HG02798 (cell line): ENCODE data around the gene LYRM1.
A peak's percentile ranks its signal among the peaks of the same experiment; 100 is the strongest.

Source experiments
- ATAC-seq: cut with Tn5 transposase; IDR thresholded peaks from one replicate; pipeline ENCODE4 v1.9.1; 2021; ENCODE audit warnings: mild to moderate bottlenecking; ENCODE audit not compliant: unreplicated experiment, poor library complexity

LYRM1 gene

DNA sequence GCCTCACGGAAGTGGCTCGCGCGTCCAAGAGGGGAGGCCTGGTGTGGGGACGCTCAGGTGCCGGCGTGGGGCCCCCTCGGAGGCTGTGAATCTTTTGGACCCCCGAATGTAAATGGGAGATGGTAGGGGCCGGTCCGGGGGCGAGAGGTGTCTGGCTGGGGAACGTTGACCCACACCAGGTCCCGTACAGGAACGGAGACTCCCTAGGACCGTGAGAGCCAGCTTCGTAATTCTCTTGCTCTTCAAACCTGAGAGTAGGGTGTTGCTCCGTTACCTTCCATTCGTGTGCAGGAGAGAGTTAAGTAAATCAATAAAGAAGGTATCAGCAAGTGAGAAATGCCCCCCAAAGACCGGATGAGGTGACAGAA lies 481 bp downstream of the LYRM1 start:
- no peak for ATAC-seq

DNA sequence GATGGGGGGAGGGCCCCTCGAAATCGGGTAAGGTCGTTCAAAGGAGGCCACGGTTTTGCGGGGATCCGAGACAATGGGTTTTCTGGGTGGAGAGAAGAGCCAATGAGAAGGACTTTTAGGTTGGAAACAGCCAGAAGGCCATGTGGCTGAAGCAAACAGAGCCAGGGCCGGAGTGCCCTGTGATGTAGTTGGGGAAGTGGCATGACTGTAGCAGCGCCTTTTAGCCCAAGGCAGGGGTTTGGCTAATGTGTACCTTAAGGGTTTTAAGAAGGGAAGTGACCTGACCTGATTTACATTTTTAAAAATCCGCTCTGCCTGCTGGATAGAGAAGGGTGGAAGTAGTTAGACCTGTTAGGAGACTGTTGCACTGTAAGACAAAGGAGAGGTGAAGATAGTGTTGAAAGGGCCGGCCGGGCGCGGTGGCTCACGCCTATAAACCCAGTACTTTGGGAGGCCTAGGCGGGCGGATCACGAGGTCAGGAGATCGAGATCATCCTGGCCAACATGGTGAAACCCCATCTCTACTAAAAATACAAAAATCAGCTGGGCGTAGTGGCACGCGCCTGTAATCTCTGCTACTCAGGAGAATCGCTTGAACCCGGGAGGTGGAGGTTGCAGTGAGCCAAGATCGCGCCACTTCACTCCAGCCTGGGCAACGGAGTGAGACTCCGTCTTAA lies 1.0 kb downstream of the LYRM1 start:
- ATAC-seq: no peak

DNA sequence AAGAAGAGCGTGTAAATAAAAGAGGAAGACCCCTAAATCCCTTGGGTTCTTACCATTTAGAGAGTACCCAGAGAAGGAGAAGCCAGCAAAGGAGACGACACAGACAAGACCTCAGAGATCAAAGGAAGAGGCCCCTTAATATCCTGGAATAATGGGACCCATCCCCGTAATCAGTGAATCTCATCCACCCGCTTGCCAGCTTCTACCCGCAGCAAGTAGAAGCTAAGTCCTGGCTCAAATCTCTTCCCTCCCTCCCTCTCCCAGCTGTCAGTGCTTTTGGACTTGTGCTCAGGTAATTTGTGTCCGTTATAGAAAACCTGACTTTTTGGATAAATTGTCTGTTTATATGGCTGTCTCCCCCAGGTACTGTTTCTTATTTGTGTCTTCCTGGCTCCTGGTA lies 1.9 kb downstream of the LYRM1 start:
- ATAC-seq: no peak

DNA sequence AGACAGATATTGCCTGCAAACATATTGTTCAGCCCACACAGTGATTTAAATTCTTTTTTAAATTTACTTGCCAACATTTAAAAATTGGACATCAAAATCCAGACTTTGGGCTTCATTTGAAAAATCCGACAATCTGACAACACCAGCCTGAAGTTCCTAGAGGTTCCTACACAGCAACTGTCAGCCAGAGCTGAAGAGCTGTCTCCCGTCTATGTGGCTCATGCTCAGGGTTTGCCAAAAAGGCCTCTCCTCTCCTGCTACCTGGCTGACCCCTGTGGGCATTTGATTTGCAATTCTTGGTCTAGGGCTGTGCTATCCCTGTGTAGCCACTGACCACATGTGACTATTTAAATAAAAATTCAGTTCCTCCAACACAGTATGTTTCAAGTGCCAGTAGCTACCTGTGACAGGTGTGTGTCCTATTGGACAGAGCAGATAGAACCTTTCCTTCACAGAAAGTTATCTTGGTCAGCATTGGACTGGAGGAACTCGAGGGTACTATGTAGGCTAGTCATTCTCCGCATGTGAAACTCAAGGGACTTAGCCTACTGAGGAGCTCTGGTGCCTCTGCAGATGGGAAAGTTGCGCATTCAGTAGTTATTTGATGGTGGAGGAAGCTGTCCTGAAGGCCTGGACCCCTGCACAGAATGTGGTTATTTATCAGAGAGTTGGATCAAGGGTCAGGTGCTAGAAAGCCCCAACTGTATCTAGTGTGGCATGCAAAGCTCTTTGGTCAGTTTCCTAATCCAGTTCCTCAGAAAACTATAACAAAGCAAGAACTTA lies 2.7 kb downstream of the LYRM1 start:
- ATAC-seq: no peak

DNA sequence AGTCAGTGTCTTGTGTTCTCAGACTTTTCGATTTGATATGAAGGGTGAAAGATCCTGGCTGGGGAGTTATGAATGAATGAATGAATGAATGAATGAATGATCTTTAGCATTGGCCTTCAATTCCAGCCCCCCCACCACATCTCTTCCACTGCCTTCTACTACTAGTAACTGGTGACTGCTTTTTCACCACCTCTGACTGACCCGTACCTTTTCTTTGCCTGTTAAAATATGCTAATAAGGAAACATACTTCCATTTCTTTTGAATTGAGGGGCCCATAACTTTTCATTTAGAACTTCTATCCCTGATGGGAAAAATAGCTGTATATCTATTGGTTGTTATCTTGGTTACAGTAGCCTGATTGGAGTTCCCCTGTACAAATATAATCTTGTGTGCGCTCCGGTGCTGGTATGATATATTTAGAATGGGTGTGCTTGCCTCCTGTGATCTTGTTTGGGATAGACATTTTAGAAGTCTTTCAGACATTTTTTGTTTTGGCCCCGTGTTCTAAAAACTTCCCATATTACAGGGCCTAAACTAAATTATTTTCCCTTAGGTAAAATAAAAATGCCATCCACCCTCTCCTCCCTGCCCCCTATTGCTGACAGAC lies 3.4 kb downstream of the LYRM1 start:
- no peak for ATAC-seq

DNA sequence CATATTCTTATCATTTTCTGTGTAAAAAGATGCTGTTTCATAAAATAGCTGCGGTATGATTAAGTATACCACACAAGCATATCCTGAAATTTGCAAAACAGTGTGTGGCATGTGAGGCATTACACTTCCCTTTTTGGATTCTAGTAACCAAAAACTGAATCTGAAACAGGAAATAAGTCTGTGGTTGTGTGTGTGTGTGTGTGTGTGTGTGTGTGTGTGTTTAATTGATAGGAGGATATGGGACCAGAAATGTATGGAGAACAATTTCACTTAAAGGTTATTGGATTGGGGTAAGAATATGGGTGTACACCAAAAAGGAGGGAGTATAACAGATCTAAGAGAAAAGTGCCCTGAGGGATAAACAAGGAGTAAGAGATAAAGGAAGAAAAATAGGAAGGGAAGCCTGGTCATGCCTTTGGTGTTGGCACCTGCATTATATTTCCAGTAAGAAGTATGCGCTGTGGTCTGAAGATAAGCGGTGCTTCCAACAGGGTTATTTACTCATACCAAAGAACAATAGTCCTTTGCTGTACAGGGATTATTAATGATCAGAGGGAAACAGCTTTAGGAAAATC lies 4.0 kb downstream of the LYRM1 start:
- no peak for ATAC-seq

DNA sequence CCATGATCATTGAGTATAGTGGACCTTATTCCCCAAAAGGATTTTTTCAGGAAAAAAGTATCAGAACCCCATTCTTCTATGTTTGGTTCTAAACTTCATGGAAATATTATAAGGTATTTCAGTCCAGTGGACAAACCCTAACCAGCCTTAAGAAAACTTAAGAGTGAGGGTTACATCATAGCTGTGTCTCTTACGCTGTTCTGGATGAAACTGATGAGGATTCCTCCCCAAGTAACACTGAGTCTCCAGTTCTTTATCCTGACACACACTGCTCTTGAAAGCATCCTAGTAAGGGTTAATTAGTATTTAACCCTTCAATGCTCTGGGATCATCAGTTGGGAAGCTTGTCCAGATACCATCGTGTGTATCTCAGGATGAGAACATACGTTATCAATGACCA lies 5.0 kb downstream of the LYRM1 start:
- no peak for ATAC-seq

DNA sequence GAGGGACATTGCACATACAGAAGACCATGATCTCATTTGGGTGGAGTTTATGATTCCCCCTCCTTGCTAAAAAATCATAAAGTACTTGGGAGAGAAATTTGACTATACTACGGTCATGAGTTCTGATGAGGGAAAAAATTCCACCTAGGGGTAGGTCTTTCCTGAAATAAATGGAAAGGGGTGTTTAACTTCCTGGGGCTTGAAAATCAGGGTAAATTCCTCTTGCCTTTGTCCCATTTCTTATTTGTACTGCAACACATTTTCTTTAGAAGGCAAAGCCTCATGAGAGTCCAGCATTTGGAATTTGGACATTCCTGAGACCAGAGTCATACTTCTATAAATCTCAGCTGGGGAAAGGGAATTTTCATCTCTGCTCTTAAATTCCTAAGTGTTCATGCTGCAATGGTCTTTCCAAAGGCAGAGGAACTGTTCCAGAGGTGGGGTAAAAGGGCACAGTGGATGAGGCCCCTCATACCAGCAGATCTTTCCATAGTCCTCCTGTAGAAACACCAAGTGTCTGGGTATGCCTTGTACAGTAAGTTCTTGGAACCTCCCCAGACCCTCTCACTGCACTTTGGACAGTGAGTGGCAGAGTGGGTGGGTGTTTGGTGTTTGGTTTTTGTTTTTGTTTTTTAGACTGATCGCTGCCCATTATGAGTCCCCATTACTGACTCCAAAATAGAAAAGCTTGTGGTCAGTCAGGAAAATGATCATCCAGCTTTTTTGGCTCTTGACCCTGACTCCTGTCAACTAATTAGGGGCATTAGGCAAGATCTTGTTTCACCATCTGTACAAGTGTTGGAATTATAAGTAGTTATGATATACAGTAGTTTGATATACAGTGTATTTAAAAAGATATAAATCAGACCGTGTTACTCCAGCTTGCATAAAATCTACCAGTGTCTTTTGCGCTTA lies 6.0 kb downstream of the LYRM1 start:
- no peak for ATAC-seq

DNA sequence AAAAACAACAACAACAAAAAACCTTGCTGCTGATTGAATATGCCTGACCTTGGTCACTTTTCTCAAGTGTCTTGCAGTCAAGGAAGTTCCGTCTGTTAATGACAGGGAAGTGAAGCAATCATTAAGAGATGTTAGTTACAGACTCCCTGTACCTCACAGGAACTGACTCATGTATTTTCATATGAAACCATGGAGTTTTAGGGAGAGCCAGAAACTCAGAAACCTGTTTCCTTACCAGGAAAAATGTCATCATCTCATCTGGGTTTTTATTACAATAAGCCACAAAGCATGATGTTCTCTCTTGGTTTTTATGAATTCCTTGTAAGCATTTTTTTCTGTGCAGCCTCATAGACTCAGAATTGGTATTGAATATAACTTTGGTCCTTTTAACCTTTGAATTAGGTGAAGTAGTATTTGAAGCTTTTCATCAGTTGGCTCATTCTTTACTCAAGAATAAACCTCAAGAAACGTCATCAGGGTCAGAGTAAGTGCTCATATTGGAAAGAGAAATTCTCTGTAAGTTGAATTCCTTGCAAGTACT lies 10.3 kb downstream of the LYRM1 start:
- no peak for ATAC-seq

DNA sequence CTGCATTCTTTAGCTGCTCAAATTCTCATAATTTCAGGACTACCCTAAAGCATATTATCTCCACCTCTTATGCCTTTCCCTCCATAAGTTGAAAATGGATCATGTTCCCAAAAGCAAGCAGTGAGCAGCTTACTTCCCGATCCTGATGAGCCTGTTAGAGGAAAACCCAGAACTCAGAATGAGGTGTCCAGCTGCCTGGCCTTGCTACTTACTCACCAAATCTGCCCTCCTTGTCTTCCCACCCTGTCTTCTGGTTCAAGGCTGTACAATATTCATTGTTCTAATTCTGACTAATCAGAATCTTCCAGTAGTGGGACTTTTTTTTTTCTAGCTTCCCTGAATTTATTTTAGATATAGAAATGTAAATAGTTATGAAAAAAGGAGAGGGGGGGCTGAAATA lies 10.8 kb downstream of the LYRM1 start:
- no peak for ATAC-seq

DNA sequence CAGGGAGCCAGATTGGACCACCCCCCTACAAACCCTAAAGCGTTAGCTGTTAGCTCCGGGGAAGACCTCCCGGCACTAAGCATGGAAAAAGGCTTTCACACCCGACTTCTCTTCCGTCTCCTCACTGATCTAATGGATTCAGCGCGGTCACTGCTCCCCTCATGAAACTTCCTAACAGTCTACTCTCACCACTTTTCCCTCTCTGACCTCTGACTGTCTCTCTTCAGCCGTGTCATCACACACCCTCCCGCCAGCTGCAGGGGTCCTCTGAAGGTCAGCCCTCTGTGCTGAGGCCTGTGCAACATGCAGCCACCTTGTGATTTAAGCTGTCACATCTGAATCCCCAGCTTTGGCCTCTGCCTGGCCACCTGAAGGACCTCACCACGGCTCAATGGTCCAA lies 15.7 kb downstream of the LYRM1 start:
- ATAC-seq: no peak

DNA sequence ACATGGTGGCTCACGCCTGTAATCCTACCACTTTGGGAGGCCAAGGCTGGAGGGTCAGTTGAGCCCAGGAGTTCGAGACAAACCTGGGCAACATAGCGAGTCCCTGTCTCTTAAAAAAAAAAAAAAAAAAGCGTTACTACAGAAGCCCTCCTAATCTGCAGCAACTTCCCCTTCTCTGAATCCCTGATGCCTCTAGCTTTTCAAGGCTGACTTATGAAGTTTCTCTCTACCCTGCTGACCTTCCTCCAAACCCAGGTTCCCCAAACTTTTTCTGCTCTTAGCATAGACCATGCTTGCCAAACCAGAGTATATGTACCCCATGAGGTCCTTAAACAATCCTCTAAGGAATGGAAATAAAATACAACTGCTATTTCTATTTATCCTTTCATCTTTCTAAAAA lies 16.4 kb downstream of the LYRM1 start:
- ATAC-seq: no peak

DNA sequence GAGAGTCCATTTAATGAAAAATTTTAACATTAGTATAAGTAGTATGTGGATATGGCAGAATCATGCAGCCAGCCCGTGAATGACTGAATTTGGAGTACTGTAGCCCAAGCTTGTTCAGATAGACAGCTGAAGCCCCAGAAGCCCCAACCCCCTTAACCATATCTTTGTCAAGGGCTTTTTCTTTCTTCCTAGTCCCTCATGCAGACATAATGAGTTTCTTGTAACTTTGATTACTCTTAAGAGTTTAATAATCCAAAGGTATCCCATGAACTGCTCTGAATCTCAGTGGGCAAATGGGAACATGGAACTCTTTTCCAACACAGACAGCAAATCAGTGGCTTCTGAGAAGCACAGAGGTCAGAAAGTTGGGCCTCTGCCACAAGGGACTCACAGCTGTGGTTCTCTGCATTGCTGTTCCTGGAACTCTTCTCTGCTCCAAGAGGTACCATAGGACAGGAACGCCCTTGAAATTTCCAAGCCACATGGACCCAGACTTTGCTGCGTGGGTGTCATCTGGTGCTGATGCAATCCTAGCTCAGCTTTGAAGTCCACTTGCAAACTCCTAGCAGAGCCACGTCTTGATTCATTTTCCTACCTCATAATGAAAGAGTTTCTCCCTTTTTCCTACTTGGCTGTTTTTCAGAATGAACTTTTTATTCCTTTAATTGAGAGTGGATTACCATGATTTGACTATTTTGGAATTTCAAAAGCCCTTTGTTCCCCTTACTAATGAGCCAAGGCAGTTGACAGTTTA lies 18.1 kb downstream of the LYRM1 start:
- no peak for ATAC-seq

DNA sequence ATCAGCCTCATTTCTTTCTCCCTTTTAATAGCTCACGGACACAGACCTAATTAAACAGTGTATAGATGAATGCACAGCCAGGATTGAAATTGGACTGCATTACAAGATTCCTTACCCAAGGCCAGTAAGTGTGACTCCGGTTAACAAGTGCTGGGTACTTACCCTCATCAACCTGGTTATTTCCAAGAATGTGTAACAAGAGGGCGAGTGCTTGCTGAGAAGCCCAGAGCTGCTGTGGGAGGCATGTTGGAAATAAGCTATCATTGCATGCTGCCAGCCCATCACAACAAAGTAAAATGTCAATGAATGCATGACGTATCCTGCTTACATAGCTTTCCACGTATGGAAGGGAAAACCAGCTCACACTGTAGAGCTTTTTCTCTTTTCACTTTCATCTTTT lies 19.5 kb downstream of the LYRM1 start:
- no peak for ATAC-seq

DNA sequence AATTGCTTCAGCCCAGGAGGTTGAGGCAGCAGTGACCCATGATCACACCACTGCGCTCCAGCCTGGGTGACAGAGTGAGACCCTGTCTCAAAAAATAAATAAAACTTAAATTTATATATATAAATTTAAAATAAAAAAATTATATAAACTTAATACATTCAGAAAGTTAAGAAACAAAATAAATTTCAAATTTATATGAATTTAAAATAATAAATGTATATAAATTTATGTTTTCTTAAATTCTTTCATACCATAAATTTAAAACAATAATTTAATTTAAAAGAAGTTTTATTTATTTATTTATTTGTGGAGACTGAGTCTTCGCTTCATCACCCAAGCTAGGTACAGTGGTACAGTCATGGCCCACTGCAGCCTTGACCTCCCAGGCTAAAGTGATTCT lies 20.2 kb downstream of the LYRM1 start:
- no peak for ATAC-seq

DNA sequence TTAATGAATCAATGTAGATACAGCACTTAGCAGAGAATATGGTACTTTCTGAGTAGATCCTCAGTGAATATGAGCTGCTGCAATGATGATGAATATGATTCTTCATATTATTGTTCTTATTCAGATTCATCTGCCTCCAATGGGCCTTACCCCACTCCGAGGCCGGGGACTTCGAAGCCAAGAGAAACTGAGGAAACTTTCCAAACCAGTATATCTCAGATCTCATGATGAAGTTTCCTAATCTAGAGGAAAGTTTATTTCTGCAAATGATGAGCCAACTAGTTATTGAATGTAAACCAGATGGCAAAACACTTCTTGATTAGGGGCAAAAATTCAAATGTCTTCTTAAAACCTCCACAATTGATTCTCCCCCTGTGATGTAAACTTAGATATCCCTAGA lies 23.3 kb downstream of the LYRM1 start:
- no peak for ATAC-seq

DNA sequence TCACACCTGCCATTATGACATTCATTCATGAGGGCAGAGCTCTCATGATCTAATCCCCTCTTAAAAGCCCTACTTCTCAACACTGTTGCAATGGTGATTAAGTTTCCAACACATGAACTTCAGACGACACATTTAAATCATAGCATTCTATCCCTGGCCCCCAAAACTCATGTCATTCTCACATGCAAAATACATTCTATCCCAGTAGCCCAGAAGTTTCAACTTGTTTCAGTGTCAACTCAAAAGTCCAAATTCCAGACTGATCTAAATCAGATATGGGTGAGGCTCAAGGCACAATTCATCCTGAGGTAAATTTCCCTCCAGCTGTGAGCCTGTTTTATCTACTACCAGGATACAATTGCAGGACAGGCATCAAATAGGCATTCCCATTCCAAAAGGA lies 25.2 kb downstream of the LYRM1 start:
- ATAC-seq: no peak

DNA sequence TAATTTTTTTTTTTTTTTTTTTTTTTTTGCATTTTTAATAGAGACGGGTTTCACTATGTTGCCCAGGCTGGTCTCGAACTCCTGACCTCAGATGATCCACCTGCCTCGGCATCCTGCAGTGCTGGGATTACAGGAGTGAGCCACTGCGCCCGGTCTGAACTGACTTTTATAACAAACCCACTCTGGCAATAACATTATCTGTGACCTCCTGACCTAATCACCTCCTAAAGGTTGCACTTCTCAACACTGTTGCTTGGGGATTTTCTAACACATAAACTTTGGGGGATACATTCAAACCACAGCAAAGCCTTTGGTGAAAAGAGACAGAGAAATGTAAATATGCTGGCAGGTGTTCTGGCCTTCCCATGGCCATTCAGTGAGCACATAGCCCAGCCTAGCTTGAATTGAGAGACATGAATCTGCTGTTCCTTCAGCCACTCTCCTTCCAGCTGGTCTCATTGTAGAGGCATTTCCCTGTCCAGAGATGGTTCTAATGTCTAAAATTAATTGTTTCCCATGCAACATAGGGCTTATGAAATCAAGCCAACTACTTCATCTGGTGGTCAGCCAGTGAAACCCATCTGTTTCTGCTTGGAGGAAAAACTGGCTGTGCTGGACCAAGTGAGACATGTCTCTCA lies 28.3 kb downstream of the LYRM1 start:
- ATAC-seq: peak; percentile 64
